Subcutaneous preadipocyte (primary cell): Measurements from ENCODE around the gene MRPL57. TPM values are rescaled to one million over a fixed set of nuclear protein-coding genes. Genes with fewer than 3 reads are reported as not detected.

Experiments used
- small RNA-seq: library from RNA; depleted of rRNA; stranded (forward); fragments of <200 nt; gene quantifications from one replicate; pipeline ENCODE3, GENCODE V24; 2012
- total RNA-seq: library from RNA; depleted of rRNA; stranded (reverse); fragments of >200 nt; gene quantifications from 2 replicates; pipeline ENCODE4 v1.2.3, GENCODE V29; 2012

The MRPL57 gene
- 21.3 and 21.7 TPM in 2 replicates for total RNA-seq

DNA sequence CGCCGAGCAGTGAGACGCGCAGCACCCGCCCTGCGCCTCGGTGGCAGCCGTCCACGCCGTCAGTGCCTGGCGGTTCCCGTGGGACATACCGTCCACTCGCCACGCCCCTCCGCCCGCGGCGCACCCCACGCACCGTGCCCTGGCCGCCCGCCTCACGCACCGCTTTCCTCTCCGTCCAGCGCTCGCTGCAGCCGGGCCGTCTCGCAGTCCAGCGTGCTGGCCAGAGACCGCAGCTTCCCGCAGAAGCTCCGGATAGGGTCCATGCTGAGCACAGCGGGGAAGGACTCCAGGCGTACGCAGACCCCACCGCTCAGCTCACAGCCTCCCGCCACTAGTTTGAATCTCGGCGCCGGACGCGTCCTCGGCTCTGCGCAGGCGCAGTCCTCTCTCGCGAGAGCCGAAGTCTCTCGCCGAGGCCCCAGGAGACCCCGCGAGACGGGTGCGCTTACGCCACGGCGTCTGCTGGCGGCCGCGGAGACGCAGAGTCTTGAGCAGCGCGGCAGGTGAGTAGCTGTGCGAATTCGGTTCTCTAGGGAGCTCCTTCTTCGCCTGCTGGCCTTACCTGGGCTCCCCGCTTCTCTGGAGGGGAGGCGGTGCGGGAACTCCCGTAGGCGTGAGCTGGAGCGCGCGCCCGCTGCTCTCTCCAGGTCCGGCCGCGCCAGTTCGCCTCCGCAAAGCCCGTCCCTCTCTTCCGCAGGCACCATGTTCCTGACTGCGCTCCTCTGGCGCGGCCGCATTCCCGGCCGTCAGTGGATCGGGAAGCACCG lies at the start of gene MRPL57, which contains the start of gene SKA3:
MRPL57 (plus strand) TSS at position 444 of the 767 bp plus-strand sequence; CDS start at position 703, 259 bp downstream.
SKA3 (minus strand) TSS at position 338 of the 767 bp plus-strand sequence; CDS start at position 263, 75 bp downstream.

Small RNA genes lying within 50 kb of the gene (small RNA-seq; reads per million reads assigned to genes)
- gene AL158032.1 (not detected), gene RF00086 (0.14 reads per million)

Other genes starting within 250 kb of the MRPL57 start
- gene LATS2, start 115.1 kb upstream of the MRPL57 start, total RNA-seq, result 9.6 and 13.7 TPM in 2 replicates
- 31.7 and 34.9 TPM in 2 replicates for gene SAP18, start 36.5 kb upstream of the MRPL57 start, total RNA-seq
- gene SKA3, start 106 bp upstream of the MRPL57 start, total RNA-seq, result 10.7 and 22.5 TPM in 2 replicates